Activated T-helper 1 cell treated with anti-CD3 and anti-CD28 coated beads, Interleukin-12 subunit alpha, Interleukin-12 subunit beta, Interleukin-2, Interleukin-4 antibody, amounts not matched to agents 30 ng/mL and 10 ng/mL and 1 ng/mL, durations not matched to agents 14 hours and 24 hours and 36 hours (primary cell): ENCODE results near the gene YPEL3. TPM values are rescaled to one million over a fixed set of nuclear protein-coding genes. Genes with fewer than 3 reads are reported as not detected.
A peak's percentile ranks its signal among the peaks of the same experiment; 100 is the strongest.

Source experiments
- DNase-seq: peaks from one replicate; pipeline ENCODE4 v3.0.0; 2021; ENCODE audit warnings: low spot score
- H3K27ac Mint-ChIP-seq: one replicate; pipeline ENCODE4 v1.8.0; 2021; ENCODE audit warnings: mild to moderate bottlenecking, mixed read lengths
- H3K27me3 Mint-ChIP-seq: one replicate; pipeline ENCODE4 v1.8.0; 2022; ENCODE audit warnings: mild to moderate bottlenecking, moderate library complexity, mixed read lengths; ENCODE audit not compliant: insufficient read depth
- H3K36me3 Mint-ChIP-seq: one replicate; pipeline ENCODE4 v1.8.0; 2021; ENCODE audit warnings: low read depth, mixed read lengths
- H3K4me1 Mint-ChIP-seq: one replicate; pipeline ENCODE4 v1.8.0; 2021; ENCODE audit warnings: low read depth, mixed read lengths
- H3K4me3 Mint-ChIP-seq: one replicate; pipeline ENCODE4 v1.8.0; 2021; ENCODE audit warnings: mild to moderate bottlenecking, moderate library complexity, mixed read lengths
- H3K9me3 Mint-ChIP-seq: one replicate; pipeline ENCODE4 v1.8.0; 2021; ENCODE audit warnings: mixed read lengths
- intact Hi-C: fragments of 100-400 bp; cut with micrococcal nuclease; formaldehyde crosslinking; loops from one replicate; pipeline ENCODE4 v1.15.1; 2024
- total RNA-seq: library from RNA; stranded (reverse); gene quantifications from 2 replicates; pipeline ENCODE4 v1.2.3, GENCODE V29; 2022

YPEL3 gene, protein sequence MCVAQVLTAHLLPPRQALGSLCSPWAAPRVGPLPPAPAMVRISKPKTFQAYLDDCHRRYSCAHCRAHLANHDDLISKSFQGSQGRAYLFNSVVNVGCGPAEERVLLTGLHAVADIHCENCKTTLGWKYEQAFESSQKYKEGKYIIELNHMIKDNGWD
- 14.5 and 15.1 TPM in 2 replicates for total RNA-seq

DNA sequence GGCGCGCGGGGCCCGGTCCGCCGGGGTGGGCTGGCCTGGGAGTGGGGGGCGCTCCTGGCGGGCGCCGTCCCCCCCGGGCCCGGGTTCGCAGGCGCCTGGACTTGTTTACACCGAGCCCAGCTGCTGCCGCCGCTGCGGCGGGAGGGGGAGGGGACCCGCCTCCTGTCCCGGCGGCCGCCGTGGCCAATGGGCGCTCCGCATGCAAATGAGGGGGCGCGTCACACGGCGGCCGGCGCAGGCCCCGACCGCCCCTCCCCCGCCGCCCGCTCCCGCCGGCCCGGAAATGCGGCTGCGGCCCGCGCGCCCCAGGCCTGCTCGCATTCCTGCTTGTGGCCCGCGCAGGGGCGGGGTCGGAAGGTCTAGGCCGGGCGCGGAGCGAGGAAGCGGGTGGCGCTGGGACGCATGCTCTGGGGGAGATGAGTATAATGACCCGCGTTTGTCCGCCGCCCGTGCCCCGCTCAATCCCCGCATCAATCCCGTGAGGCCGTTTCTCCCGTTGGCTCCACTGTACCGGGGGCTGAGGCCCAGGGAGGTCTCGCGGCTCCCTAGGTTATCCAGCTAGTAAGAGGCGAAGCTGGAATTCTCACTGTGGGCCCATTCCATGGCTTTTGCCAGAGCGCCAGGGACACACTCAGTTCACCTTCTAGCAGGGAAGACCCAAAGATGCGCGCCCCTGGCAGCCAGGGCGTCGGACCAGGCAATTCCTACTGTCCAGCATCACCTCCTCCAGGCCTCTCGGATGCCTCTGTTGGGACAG lies at the start of gene YPEL3:
YPEL3 (minus strand) TSS at position 109 of the 757 bp plus-strand sequence. CDS start 731 bp downstream, outside the sequence.
- Mint-ChIP-seq H3K36me3 (peaks cover 17% of the 10 kb centered on the region), H3K4me3 (peak within 1 kb of the TSS; percentile 88), H3K9me3 (peaks cover 22% of the 10 kb centered on the region), H3K27me3 (no peaks in the 10 kb centered on the region), H3K4me1 (peaks cover 30% of the 10 kb centered on the region), H3K27ac (peak within 1 kb of the TSS; percentile 88)
- intact Hi-C loops: loop anchor here (1.0 kb wide), 3 partner anchors 20 to 554 kb away; partner anchors contain the start of genes ALDOA and PRR14
- DNase-seq: peak; percentile 89

- H3K27me3 Mint-ChIP-seq: peaks cover 1% of the 10 kb centered on the region
- intact Hi-C loops: no loop called here
- no peak for DNase-seq
- peaks cover 12% of the 10 kb centered on the region for H3K4me1 Mint-ChIP-seq
- no peak overlapping the region for H3K4me3 Mint-ChIP-seq
- H3K36me3 Mint-ChIP-seq: peaks cover 2% of the 10 kb centered on the region
- no peak overlapping the region for H3K27ac Mint-ChIP-seq
- peaks cover 12% of the 10 kb centered on the region for H3K9me3 Mint-ChIP-seq
Observed at GRCh38 chr16:30145657-30146056, 49.6 kb upstream of the YPEL3 start.

- Mint-ChIP-seq H3K9me3 (peaks cover 12% of the 10 kb centered on the region), H3K27ac (no peak overlapping the region), H3K27me3 (peaks cover 1% of the 10 kb centered on the region), H3K4me1 (peaks cover 15% of the 10 kb centered on the region), H3K36me3 (peaks cover 2% of the 10 kb centered on the region), H3K4me3 (no peak overlapping the region)
- intact Hi-C loops: no loop called here
- no peak for DNase-seq
Observed at GRCh38 chr16:30144917-30145316, 48.9 kb upstream of the YPEL3 start.

DNA sequence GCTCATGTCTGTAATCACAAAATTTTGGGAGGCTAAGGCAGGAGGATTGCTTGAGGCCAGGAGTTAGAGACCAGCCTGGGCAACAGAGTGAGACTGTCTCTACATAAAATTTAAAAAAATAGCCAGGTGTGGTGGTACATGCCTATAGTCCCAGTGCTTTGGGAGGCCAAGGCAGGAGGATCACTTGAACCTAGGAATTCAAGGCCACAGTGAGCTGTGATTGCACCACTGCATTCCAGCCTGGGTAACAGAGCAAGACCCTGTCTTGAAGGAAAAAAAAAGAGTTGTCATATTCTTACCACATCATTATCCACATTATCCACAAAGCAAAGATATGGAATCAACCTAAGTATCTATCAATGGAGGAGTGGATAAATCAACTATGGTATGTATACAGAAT lies 48.0 kb upstream of the YPEL3 start:
- H3K36me3 Mint-ChIP-seq: no peaks in the 10 kb centered on the region

GRCh38 chr16:30143347-30143702 lies 47.3 kb upstream of the YPEL3 start:
- H3K27me3 Mint-ChIP-seq: peaks cover 1% of the 10 kb centered on the region
- no peaks in the 10 kb centered on the region for H3K36me3 Mint-ChIP-seq
- DNase-seq: no peak
- no peaks in the 10 kb centered on the region for H3K9me3 Mint-ChIP-seq
- H3K27ac Mint-ChIP-seq: peak overlapping the region; percentile 45
- H3K4me3 Mint-ChIP-seq: no peak overlapping the region
- intact Hi-C loops: no loop called here
- H3K4me1 Mint-ChIP-seq: peaks cover 22% of the 10 kb centered on the region

More for the DNA sequence above, 48.0 kb upstream of the YPEL3 start:
- H3K27me3 Mint-ChIP-seq: peaks cover 1% of the 10 kb centered on the region
- DNase-seq: no peak
- H3K4me3 Mint-ChIP-seq: no peak overlapping the region
- peaks cover 5% of the 10 kb centered on the region for H3K9me3 Mint-ChIP-seq
- intact Hi-C loops: no loop called here
- no peak overlapping the region for H3K27ac Mint-ChIP-seq
- peaks cover 22% of the 10 kb centered on the region for H3K4me1 Mint-ChIP-seq

DNA sequence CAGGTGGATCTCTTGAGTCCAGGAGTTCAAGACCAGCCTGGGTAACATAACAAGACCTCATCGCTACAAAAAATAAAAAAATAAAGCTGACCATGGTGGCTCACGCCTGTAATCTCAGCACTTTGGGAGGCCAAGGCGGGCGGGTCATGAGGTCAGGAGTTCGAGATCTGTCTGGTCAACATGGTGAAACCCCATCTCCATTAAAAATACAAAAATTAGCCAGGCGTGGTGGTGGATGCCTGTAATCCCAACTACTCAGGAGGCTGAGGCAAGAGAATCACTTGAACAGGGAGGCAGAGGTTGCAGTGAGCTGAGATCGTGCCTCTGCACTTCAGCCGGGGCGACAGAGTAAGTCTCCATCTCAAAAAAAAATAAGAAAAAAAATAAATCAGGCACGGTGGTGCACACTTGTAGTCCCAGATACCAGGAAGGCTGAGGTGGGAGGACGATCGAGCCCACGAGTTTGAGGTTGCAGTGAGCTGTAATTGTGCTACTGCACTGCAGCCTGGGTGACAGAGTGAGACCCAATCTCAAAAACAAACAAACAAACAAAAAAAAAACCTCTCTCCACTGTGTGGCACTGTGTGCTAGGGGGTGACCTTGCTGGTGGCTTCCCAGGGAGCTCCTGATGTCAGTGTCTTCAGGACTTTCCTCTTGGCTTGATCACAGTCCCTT lies 46.8 kb upstream of the YPEL3 start:
- H3K4me3 Mint-ChIP-seq: no peak overlapping the region
- H3K27me3 Mint-ChIP-seq: peaks cover 1% of the 10 kb centered on the region
- H3K36me3 Mint-ChIP-seq: no peaks in the 10 kb centered on the region
- peak overlapping the region; percentile 45 for H3K27ac Mint-ChIP-seq
- no peaks in the 10 kb centered on the region for H3K9me3 Mint-ChIP-seq
- intact Hi-C loops: no loop called here
- H3K4me1 Mint-ChIP-seq: peaks cover 22% of the 10 kb centered on the region
- DNase-seq: peak; percentile 22

DNA sequence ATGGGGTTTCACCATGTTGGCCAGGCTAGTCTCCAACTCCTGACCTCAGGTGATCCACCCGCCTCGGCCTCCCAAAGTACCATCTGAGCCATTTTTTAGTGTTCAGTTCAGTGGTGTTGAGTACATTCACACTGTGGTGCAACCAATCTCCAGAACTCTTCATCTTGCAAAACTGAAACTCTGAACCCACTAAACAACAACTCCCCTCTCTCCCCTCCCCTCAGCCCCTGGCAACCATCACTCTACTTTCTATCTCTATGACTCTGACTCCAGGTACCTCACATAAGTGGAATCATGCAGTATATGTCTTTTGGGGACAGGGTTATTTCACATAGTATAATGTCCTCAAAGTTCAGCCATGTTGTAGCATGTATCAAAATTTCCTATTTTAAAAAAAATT lies 45.7 kb upstream of the YPEL3 start:
- H3K4me1 Mint-ChIP-seq: peaks cover 26% of the 10 kb centered on the region
- peaks cover 1% of the 10 kb centered on the region for H3K27me3 Mint-ChIP-seq
- peak overlapping the region; percentile 27 for H3K27ac Mint-ChIP-seq
- no peaks in the 10 kb centered on the region for H3K36me3 Mint-ChIP-seq
- no peaks in the 10 kb centered on the region for H3K9me3 Mint-ChIP-seq
- intact Hi-C loops: no loop called here
- no peak for DNase-seq
- no peak overlapping the region for H3K4me3 Mint-ChIP-seq

DNA sequence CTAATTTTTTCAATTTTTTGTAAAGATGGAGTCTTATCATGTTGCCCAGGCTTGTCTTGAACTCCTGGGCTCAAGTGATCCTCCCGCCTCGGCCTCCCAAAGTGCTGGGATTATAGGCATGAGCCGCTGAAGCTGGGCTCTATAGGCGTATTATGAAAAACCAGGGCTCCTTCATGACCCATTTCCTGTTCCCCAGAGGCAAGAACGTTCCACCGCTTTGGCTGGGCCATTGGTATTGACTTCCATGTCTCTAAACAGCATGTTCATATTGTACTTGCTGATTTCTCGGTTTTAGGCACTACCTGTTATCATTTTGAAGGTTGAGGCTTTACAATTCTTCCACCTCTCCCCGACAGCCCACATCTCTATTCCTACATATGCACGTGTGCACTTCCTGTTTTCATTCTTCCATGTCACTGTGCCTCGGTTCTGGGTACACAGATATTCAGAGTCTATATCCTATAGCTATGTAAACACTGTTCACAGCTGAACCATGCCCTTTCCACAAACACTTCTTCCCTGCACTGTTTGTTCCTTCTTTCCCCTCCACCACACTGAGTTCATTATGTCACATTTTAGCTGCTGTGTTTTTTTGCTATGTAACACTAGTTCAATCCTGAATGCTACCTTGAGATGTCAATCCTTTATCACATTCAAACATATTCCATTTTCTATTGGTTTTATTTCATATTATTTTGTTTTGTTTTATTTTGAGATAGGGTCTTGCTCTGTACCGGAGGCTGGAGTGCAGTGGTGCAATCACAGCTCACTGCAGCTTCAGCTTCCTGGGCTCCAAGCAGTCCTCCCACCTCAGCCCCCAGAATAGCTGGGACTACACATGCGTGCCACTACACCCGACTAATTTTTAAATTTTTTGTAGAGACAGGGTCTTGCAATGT lies 43.8 kb upstream of the YPEL3 start:
- peak overlapping the region; percentile 87 for H3K27ac Mint-ChIP-seq
- DNase-seq: no peak
- no peaks in the 10 kb centered on the region for H3K36me3 Mint-ChIP-seq
- peaks cover 26% of the 10 kb centered on the region for H3K4me1 Mint-ChIP-seq
- H3K27me3 Mint-ChIP-seq: no peaks in the 10 kb centered on the region
- H3K9me3 Mint-ChIP-seq: no peaks in the 10 kb centered on the region
- intact Hi-C loops: no loop called here
- H3K4me3 Mint-ChIP-seq: no peak overlapping the region

GRCh38 chr16:30137897-30138296 lies 41.9 kb upstream of the YPEL3 start:
- no peaks in the 10 kb centered on the region for H3K9me3 Mint-ChIP-seq
- no peak for DNase-seq
- no peaks in the 10 kb centered on the region for H3K27me3 Mint-ChIP-seq
- peaks cover 19% of the 10 kb centered on the region for H3K4me1 Mint-ChIP-seq
- peaks cover 2% of the 10 kb centered on the region for H3K36me3 Mint-ChIP-seq
- intact Hi-C loops: no loop called here
- no peak overlapping the region for H3K4me3 Mint-ChIP-seq
- no peak overlapping the region for H3K27ac Mint-ChIP-seq

DNA sequence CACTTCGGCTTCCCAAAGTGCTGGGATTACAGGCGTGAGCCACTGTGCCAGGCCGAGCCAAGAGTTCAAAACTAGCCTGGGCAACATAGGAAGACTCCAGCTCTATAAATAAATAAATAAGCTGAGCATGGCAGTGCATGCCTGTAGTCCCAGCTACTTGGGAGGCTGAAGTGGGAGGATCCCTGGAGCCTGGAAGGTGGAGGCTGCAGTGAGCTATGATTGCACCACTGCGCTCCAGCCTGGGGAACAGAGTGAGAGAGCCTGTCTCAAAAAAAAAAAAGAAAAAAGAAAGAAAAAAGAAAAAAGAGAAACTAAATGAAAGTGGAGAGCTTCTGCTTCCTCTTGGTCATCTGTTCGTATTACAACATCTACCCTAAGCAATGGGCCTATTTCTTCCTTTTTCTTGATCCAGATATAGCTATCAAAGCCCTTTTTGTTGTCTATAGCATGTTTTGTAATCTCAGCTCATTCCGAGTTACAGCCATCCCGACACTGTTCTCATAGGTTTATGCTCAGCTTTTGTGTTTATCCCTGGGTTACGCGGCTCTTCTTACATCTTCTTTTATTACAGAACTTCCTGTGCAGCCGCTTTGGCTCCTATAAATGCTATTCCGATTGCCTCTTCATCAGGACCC lies 41.1 kb upstream of the YPEL3 start:
- peaks cover 2% of the 10 kb centered on the region for H3K36me3 Mint-ChIP-seq
- H3K27ac Mint-ChIP-seq: peak overlapping the region; percentile 34
- no peak overlapping the region for H3K4me3 Mint-ChIP-seq
- no peaks in the 10 kb centered on the region for H3K27me3 Mint-ChIP-seq
- no peaks in the 10 kb centered on the region for H3K9me3 Mint-ChIP-seq
- peaks cover 14% of the 10 kb centered on the region for H3K4me1 Mint-ChIP-seq
- intact Hi-C loops: no loop called here
- DNase-seq: no peak

- no peak for DNase-seq
- Mint-ChIP-seq H3K27ac (no peak overlapping the region), H3K27me3 (no peaks in the 10 kb centered on the region), H3K4me1 (peaks cover 4% of the 10 kb centered on the region), H3K4me3 (no peak overlapping the region), H3K9me3 (no peaks in the 10 kb centered on the region), H3K36me3 (peaks cover 2% of the 10 kb centered on the region)
- intact Hi-C loops: no loop called here
Observed at GRCh38 chr16:30132591-30132990, 36.6 kb upstream of the YPEL3 start.

DNA sequence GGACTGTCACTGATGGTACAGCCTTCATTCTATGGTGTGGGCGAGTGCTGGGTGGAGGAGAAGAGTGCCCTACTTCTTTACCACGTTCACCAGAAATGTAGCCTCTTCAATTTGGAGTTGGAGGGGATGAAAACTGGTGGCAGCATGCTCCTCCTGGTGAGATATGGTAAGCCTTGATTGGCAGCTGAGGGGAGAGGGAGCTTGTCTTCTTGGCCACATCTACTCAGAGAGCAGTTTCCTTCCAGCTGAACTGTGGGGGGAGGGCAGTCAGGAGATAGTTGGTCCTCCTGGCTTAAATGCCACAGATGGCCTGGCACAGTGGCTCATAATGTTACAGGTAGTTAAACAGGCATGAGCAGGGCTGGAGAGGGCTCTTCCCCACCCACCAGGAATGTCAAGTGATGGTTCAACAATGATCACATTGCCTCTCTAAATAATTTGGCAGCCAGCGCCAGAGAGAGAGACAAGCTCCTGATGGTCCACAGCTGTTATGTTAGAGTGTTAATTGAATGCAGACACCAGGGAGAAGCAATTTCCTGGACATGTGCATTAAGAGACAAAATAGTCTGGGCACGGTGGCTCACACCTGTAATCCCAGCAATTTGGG lies 36.0 kb upstream of the YPEL3 start:
- H3K4me1 Mint-ChIP-seq: no peaks in the 10 kb centered on the region
- H3K36me3 Mint-ChIP-seq: peaks cover 2% of the 10 kb centered on the region
- no peak overlapping the region for H3K4me3 Mint-ChIP-seq
- peak overlapping the region; percentile 70 for H3K27ac Mint-ChIP-seq
- H3K27me3 Mint-ChIP-seq: no peaks in the 10 kb centered on the region
- intact Hi-C loops: no loop called here
- no peaks in the 10 kb centered on the region for H3K9me3 Mint-ChIP-seq
- DNase-seq: no peak
